HepG2 (cell line): ENCODE data around the gene PEAK3. TPM values are rescaled to one million over a fixed set of nuclear protein-coding genes. Genes with fewer than 3 reads are reported as not detected.

ENCODE experiments used
- FOSL1 ChIP-seq: sonication (generic); formaldehyde crosslinking; IDR thresholded peaks from 2 replicates; pipeline ENCODE4 v1.9.0; 2021; ENCODE audit warnings: missing genetic modification reagents, borderline replicate concordance
- ISX ChIP-seq: sonication (generic); formaldehyde crosslinking; conservative IDR thresholded peaks from 2 replicates; pipeline ENCODE4 v1.5.0; 2020; ENCODE audit warnings: missing genetic modification reagents
- NFATC3 ChIP-seq: sonication (generic); formaldehyde crosslinking; IDR thresholded peaks from 2 replicates; pipeline ENCODE4 v1.5.1; 2020; ENCODE audit warnings: mild to moderate bottlenecking, missing genetic modification reagents
- PHF5A ChIP-seq: IDR thresholded peaks from one replicate; pipeline ENCODE4 v1.6.1; 2018; ENCODE audit warnings: low read depth, missing genetic modification reagents; ENCODE audit not compliant: unreplicated experiment
- ZBTB4 ChIP-seq: sonication (generic); formaldehyde crosslinking; IDR thresholded peaks from 2 replicates; pipeline ENCODE4 v1.4.0; 2020; ENCODE audit warnings: missing genetic modification reagents, mild to moderate bottlenecking, borderline replicate concordance
- ZNF335 ChIP-seq: sonication (generic); formaldehyde crosslinking; IDR thresholded peaks from 2 replicates; pipeline ENCODE4 v1.4.0; 2020; ENCODE audit warnings: missing genetic modification reagents
- ZNF577 ChIP-seq: sonication (generic); formaldehyde crosslinking; IDR thresholded peaks from 2 replicates; pipeline ENCODE4 v1.4.0; 2020; ENCODE audit warnings: mild to moderate bottlenecking, low read depth, missing genetic modification reagents, borderline replicate concordance
- ZNF709 ChIP-seq: sonication (generic); formaldehyde crosslinking; IDR thresholded peaks from 2 replicates; pipeline ENCODE4 v1.5.0; 2020; ENCODE audit warnings: mild to moderate bottlenecking, missing genetic modification reagents
- ZNF816 ChIP-seq: sonication (generic); formaldehyde crosslinking; IDR thresholded peaks from 2 replicates; pipeline ENCODE4 v1.8.0; 2022; ENCODE audit warnings: missing genetic modification reagents, mild to moderate bottlenecking, borderline replicate concordance
- polyA plus RNA-seq, 8 experiments: library from polyadenylated mRNA; depleted of rRNA in 3 of 8; stranded (reverse) in 7 of 8; unstranded in 1 of 8; fragments of >200 nt; fragmentation: Illumina TruSeq in 4 of 8; extraction: Trizol in 4 of 8; gene quantifications; 2 replicates each; pipeline versions ENCODE4 v1.2.1 to v1.2.3, GENCODE V29; 2011 to 2016; ENCODE audit warnings: low read depth in 4 of 8, missing spikeins in 1 of 8, mixed read lengths in 1 of 8; ENCODE audit not compliant: insufficient read depth in 1 of 8
- total RNA-seq, 5 experiments: library from RNA; depleted of rRNA; stranded (reverse); fragments of >200 nt; fragmentation: Illumina TruSeq; extraction: Trizol; gene quantifications; 2 replicates each; pipeline ENCODE4 v1.2.3, GENCODE V29; 2016; ENCODE audit warnings: low read depth in 1 of 5
- TF ChIP-seq, protein P1 (sequence below): sonication (generic); formaldehyde crosslinking; IDR thresholded peaks from 2 replicates; pipeline ENCODE4 v1.4.0; 2020; ENCODE audit warnings: low read depth, missing genetic modification reagents

Gene PEAK3
- total and polyA plus RNA-seq, 2 of the 13 experiments (the other 11 are each of a cell fraction or from before 2014, with no cell fraction given): not detected

DNA sequence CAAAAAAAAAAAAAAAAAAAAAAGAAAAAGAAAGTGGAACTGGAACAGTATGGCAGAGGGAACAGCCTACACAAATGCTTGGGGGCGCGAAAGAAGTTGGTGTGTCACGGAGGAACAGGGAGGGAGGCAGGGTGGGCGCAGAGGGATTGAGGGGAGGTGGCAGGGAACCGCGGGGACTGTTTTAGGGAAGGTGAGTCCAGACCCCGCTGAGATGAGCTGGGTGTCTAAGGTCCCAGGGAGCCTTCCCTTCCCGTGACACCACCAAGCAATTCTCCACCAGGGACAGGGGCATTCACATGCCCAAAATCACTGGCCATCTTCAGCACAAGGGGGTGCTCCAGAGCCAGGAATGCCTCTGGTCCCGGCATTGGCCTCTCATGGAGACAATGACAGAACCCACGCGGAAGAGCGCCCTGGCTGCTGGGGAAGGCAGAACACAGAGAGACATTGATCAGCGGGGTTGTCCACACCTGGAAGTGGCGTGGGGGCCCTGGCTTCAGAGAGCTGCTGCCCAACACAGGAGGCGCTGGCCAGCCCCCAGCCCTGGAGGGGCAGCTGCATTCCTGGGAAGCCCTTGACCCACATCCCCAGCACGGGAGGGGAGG is 6.9 kb downstream of the PEAK3 start (continued):
- peak; percentile 48; the same call in 1 of the 2 replicates for TF ChIP-seq ZBTB4 (CRISPR knock-in tag)
- no peak for TF ChIP-seq ZNF816
- TF ChIP-seq ISX (CRISPR knock-in tag): no peak
- no peak for TF ChIP-seq ZNF335 (CRISPR knock-in tag)
- TF ChIP-seq FOSL1 (CRISPR knock-in tag): no peak
- TF ChIP-seq ZNF709: no peak
- TF ChIP-seq, protein P1, sequence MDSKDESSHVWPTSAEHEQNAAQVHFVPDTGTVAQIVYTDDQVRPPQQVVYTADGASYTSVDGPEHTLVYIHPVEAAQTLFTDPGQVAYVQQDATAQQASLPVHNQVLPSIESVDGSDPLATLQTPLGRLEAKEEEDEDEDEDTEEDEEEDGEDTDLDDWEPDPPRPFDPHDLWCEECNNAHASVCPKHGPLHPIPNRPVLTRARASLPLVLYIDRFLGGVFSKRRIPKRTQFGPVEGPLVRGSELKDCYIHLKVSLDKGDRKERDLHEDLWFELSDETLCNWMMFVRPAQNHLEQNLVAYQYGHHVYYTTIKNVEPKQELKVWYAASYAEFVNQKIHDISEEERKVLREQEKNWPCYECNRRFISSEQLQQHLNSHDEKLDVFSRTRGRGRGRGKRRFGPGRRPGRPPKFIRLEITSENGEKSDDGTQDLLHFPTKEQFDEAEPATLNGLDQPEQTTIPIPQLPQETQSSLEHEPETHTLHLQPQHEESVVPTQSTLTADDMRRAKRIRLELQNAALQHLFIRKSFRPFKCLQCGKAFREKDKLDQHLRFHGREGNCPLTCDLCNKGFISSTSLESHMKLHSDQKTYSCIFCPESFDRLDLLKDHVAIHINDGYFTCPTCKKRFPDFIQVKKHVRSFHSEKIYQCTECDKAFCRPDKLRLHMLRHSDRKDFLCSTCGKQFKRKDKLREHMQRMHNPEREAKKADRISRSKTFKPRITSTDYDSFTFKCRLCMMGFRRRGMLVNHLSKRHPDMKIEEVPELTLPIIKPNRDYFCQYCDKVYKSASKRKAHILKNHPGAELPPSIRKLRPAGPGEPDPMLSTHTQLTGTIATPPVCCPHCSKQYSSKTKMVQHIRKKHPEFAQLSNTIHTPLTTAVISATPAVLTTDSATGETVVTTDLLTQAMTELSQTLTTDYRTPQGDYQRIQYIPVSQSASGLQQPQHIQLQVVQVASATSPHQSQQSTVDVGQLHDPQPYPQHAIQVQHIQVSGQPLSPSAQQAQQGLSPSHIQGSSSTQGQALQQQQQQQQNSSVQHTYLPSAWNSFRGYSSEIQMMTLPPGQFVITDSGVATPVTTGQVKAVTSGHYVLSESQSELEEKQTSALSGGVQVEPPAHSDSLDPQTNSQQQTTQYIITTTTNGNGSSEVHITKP: no peak
- no peak for TF ChIP-seq NFATC3 (CRISPR knock-in tag)
- no peak for TF ChIP-seq ZNF577 (CRISPR knock-in tag)
- TF ChIP-seq PHF5A (CRISPR knock-in tag): no peak
